Kasumi-1 (cell line): ENCODE data around the gene SKIL.

ENCODE experiments used
- DNase-seq, 2 experiments: peaks; one replicate each; lab custom pipeline; 2025; lab: John Stamatoyannopoulos, UW

The SKIL gene

DNA sequence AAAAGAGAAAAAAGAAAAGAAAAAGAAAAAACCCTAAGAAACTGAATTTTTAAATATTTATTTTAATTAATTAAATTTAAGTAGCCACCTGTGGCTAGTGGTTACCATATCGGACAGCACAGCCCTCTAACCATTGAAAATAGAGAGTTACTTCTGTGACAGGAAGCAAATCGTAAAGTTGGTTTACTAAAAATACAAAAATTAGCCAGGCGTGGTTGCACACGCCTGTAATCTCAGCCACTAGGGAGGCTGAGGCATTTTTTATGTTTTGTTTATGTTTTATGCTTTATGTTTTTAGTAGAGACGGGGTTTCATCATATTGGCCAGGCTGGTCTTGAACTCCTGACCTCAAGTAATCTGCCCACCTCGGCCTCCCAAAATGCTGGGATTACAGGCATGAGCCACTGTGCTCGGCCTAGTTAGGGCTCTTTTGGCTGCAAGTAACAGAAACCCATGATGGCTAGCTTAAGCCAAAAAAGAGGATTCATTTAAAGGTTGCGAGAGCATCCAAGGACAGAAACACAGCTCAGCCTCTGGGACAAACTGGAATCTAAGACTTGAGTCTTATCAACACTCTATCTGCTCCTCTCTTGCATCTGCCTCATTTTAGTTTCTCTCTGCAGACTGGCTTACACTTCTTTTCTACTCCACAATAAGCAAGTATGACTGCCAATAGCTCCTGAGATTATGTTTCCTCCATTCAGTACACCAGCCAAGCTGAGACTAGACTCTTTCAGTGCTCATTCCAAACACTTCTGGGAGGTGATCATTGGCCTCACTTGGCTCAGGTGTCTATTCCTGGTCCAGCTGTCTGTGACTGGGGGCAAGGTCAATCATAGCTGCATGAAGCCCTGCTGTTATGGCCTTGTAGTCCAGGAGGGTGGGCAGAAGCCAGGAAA, 6.8 kb upstream of the SKIL start:
- DNase-seq: no peak

DNA sequence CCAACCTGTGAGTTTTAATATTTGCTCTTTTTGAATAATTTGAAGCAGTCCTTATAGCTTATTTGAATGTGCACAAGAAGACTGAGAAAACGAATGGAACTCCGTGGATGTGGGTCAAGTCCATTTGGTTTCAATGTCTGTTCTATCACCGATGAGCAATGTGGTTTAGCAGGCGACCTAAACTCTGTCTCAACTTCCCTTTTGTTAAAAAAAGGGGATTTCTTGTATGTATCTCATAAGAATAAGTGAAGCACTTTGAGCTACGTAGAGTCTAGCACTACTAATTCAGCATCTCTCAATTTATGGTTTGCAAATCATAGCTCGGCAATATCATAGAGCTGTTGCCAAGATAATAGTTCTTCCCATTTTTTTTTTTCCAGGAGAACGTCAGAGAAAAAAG, 4.6 kb upstream of the SKIL start:
- DNase-seq: peak; percentile 59 to 63

DNA sequence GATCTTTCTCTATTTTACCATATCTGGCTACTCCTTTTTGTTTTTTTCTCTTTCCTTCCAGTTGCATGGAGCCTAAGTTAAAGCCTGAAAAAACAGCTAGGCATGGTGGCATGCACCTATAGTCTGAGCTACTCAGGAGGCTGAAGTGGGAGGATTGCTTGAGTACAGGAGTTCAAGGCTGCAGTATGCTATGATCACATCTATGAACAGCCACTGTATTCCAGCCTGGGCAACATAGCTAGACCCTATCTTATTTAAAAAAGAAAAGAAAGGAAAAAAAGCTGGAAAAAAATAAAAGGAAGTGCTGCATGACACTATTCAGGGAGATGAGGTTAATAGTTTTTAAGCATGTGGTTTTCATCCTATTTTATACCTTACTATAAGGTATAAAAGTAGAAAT, 4.0 kb upstream of the SKIL start:
- no peak for DNase-seq

DNA sequence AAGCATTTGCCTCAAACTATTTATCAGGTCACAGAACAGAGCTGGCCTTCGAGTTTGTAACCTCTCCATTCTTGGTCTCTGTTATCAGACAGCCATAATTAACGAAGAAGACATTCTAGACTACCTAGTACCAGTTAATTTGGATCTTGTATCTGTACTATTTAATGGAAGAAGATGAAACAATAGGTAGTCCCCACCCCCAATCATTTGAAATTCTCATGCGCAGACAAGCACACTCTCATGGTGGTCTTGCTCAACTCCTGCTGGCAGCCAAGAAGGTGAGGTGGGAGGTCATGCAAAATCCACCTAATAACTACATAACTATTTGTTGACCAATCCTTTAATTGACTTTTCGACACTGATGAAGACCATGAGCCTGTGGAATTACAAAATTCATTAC, 2.8 kb upstream of the SKIL start:
- no peak for DNase-seq

DNA sequence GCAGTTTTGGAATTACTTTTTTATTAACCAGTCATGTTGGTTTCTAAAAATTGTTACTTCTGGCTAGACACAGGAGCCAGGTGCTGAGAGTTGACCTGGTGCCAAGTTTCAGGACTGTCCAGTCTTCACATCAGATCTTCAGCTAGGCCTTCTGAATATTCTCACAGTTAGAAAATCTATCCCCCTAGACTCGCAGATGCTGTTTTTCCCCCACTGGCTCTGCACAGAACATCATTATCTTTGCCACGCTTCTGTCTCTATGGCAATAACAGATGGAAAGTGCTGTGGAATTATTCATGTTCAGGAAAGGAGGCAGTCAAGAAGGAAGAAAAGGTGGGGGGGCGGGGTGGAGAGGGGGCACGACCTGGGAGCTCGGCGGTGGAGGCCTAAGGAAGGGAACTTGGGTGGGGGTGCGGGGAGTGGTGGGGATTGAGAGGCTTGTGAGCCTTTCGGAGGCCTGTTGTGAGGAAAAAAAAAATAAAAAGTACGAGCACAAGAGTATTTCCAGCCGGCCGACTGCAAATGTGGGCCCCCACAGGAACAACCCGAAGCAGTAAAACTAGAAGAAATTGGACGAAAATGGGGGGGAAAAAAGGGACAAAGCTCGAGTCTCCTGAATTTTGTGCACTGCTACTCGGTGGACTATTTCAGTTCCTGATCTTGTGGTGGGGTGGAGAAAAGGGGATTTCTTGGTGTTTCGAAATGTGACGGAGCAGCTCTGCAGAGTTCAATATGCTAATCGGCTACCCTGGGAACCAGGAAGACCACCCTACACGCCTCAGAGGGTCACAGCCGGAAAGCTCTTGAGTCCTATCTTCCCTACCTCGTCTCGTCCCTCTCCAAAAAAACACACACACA, 1.5 kb upstream of the SKIL start:
- DNase-seq: peak; percentile 63 to 69

DNA sequence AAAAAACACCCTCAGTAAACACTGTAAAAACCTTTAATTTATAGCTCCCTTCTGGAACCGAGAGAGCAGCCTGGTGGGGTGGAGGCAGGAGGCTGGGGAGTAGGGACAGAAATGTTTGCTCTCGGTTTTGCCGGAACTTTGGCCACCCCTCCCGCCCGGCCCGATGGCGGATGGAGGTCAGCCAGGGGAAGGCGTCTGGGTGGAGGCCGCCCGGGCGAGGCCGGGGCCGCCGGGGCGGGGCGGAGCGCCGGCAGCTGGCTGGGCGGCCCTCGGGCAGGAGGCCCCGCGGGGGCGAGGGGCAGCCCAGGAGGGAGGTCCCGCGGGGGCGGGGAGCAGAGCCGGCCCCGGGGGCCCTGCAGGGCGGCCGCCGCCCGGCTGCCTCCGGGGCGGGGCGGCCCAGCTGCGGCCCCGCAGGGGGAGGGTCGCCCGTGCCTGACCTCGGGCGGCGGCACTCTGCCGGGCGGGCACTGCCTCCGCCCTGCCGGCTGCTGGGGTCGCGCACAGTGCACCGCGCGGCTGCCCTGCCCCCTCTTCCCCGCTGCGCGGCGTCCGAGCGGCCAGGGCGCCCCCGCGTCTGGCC, 829 bp upstream of the SKIL start:
- peak; percentile 75 to 82 for DNase-seq

DNA sequence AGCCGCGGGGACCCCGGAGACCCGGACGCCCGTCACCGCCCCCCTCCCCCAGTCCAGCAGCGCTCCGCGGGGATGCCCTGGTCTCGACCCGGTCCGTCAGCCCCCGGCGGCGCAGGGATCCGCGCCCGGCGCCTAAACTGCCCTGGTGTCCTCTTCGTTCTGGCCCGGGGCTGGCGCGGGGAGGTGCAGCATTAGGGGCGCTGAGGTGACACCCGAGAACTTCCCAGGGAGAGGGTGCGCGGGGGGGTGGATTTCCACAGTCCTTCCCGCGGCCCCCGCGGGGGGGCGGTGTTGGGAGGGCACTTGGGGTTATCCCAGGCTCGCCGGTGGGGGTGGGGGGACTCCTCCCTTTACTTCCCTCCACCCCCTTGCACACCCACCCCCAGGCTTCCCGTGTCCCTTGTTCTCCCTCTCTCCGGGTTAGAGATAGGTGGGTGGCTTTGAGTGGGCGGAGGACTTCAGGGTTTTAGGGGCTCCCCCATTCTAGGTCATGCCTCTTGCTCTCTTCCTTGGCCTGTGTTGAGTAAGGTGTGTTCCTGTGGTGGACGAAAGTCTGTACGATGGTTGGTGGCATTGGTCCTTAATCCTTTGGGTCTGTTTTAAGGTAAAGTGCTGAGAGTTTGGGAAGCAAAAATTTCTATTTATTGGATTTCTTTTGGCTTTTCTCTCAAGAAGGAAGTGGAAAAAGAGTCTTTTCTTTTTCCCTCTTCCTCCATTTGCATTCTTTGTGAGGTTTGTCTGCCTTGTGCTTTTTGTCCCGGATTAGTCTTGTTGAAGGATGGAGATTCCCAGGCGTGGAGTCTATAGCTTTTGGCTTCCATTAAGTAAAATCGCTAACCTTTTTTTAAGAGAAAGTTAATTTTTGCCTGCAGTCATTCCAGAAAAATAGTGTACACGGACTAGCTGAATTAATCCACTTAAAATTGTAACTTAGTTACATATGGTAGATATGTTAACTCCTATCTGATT, 811 bp downstream of the SKIL start:
- peak; percentile 56 to 58 for DNase-seq

DNA sequence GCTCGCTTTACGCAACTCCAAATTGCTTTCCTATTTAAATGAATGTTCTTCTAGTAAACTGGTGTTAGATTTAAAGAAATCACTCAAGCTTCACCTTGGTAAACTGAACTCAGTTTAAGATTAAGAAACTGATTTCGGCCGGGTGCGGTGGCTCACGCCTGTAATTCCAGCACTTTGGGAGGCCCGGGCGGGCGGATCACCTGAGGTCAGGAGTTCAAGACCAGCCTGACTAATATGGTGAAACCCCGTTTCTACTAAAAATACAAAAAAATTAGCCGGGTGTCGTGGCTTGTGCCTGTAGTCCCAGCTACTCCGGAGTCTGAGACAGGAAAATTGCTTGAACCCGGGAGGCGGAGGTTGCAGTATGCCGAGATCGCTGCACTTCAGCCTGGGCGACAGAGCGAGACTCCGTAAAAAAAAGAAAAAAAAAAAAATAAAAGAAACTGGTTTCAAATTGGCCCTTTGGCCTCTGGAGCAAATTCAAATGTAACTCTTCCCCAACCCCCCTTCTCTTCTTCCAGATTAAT, 1.7 kb downstream of the SKIL start:
- DNase-seq: no peak

DNA sequence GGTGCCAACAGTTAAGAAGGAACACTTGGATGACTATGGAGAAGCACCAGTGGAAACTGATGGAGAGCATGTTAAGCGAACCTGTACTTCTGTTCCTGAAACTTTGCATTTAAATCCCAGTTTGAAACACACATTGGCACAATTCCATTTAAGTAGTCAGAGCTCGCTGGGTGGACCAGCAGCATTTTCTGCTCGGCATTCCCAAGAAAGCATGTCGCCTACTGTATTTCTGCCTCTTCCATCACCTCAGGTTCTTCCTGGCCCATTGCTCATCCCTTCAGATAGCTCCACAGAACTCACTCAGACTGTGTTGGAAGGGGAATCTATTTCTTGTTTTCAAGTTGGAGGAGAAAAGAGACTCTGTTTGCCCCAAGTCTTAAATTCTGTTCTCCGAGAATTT, 3.0 kb downstream of the SKIL start:
- no peak for DNase-seq

DNA sequence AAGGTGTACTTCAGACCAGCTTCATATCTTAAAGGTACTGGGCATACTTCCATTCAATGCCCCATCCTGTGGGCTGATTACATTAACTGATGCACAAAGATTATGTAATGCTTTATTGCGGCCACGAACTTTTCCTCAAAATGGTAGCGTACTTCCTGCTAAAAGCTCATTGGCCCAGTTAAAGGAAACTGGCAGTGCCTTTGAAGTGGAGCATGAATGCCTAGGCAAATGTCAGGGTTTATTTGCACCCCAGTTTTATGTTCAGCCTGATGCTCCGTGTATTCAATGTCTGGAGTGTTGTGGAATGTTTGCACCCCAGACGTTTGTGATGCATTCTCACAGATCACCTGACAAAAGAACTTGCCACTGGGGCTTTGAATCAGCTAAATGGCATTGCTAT, 3.4 kb downstream of the SKIL start:
- DNase-seq: no peak

DNA sequence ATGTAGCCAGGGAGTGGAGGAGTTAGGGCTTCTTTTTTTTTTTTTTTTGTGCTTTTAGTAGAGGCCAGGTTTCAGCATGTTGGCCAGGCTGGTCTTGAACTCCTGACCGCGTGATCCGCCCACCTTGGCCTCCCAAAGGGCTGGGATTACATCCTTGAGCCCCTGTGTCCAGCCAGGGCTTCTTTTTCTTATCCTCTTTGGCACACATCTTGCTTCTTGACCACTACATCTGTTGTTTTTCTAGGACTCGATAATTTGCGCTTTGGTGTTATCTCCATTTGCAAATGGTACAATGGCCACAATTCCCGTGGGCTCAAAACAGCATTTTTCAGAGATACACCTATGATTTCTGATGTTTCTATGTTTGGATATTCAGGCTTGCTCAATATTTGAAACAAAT, 4.2 kb downstream of the SKIL start:
- DNase-seq: no peak

DNA sequence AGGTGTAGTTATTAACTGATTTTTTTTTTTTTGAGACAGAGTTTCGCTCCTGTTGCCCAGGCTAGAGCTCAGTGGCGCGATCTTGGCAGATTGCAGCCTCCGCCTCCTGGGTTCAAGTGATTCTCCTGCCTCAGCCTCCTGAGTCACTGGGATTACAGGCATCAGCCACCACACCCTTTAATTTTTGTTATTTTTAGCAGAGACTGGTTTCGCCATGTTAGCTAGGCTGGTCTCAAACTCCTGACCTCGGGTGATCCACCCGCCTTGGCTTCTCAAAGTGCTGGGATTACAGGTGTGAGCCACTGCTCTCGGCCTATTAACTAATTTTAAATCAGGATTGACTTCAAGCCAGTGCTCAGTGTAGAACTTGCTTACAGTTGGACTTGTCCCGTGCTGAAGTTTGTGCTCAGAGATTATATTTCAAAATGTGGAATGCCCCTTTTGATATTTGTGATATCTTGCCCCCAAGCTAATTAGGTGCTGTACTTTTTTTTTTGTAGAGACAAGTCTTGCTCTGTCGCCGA, 6.0 kb downstream of the SKIL start:
- no peak for DNase-seq

DNA sequence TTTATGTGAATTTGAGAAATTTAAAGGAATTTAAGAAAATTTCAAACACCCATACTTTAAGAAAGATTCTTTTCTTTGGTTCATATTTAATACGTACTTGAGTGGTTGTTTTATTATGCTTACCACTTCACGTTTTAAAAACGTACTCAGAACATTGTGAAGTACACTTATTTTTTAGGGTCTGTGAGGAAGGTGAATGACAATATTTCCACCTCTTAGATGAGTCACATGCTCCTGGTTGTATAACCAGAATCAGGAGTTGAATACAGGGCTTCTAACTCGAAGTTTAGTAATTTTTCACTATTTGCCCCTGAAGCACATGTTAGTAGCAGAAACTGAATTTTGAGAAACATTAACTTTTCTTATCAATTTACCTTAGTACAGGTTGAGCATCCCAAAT, 7.5 kb downstream of the SKIL start:
- no peak for DNase-seq

DNA sequence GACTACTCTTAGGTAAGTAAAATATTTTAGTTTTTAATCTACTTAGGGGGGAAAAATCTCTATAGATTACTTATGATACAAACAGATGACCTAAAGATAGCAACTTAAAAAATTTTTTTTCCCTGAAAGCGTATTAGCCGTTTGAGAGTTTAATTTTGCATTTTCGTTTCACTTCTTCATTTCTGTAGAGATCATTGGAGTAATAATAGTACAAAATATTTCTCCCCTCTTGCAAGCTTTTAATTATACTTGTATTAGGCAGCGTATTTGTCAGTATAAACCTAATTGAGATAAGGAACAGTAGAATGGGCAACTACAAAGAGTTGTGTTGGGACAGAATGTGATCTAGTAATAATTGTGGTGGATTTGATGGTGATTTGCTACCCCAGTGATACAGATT, 10.3 kb downstream of the SKIL start:
- no peak for DNase-seq

DNA sequence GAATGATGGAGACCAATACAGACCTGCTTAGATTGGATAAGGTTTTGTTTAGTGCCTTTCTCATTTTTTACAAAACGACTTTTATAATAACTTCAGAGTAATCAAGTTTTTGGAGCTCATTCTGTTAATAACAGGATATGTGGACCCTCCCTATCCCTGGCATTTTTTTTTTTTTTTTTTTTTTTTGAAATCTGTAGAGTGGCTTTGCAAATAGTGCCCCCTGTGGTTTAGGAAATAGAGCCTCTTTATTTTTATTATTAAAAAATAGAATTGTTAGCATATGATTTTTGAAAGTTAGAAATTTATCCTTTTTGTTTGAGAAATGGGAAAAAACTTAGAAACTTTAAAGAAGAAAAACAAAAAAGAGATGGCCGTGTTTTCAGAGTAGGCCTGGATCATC, 11.4 kb downstream of the SKIL start:
- peak; percentile 29 to 47 for DNase-seq

DNA sequence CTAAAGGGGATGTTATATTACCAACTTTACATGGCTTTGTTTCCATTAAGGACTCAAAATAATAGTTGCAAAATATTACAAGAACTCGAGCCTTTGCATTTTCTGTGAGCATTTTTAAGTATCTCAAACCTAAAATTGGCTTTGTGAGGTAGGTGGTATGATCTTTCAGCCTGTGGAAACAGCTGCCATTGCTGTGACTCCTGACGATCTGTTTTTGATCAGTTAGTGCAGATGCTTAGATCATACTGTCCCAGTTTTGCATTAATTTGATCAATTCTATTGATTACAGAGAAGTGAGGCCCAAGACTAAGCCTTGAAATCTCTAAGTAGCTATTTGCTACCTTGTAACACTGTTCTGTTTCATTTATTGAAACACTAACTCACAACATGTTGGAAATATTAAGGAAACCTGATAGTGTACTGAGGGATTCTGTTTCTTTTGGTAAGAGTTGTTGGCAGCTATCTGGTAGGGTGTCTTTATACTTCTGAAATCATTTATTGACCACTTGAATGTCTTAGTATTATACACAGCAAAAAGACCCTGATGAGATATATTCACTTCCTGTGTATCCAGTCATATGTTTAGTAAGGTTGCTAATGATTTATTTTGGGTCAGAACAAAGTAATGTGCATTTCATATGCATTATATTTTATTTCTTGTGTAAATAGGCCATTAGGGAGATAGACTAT, 14.8 kb downstream of the SKIL start:
- DNase-seq: no peak

DNA sequence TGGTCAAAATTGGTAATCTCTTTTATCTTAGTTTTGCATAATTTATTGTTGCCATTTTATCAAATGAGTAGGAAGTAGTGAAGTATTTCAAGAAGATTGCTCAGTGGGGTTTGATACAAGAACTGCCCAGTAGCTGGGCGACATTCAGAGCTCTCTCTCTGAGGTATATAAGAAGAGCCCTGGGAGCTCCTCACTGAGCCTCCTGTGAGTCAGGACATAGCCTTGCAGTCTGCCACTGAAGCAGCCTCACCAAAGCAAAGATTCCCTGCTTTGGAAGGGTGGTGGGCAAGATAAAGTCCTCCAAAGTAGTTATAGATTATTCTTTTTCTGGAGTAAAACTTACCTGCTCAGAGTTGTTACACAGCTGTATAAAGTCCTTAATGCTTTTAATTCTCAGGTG, 26.1 kb downstream of the SKIL start:
- DNase-seq: no peak

DNA sequence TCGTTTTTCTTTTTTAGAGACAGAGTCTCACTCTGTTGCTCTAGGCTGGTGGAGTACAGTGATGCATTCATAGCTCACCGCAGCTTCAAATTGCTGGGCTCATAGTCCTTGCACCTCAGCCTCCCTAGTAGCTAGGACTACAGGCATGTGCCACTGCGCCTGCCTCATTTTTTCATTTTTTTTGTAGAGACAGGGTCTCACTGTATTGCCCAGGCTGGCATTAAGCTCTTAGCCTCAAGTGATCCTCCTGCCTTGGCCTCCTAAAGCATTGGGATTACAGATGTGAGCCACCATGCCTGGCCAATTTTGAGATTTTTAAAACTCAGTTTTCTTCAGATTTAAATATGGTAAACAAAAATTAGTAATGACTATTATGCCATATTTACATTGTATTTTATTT, 29.0 kb downstream of the SKIL start:
- no peak for DNase-seq

DNA sequence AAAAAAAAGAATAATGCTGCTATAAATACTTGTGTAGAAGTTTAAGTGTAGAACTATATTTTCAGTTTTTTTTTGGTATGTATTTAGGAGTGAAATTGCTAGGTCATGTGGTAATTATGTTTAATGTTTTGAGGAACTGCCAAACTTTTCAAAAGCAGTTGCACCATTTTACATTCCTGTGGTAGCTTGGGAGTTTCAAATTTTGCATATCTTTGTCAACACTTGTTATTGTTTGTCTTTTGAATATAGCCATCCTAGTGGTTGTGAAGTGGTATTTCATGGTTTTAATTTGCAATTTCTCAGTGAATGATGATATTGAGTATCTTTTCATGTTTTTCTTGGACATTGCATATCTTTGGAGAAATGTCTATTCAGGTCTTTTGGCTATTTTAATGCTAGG, 30.4 kb downstream of the SKIL start:
- DNase-seq: no peak

DNA sequence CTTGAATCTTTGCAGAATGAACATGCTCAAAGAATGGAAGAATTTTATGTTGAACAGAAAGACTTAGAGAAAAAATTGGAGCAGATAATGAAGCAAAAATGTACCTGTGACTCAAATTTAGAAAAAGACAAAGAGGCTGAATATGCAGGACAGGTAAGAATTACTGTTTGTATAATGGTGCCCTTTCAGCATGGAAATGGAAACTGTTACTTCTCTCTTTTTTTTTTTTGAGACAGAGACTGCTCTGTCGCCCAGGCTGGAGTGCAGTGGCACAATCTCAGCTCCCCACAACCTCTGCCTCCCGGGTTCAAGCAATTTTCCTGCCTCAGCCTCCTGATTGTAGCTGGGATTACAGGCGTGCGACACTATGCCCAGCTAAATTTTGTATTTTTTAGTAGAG, 33.6 kb downstream of the SKIL start:
- no peak for DNase-seq

DNA sequence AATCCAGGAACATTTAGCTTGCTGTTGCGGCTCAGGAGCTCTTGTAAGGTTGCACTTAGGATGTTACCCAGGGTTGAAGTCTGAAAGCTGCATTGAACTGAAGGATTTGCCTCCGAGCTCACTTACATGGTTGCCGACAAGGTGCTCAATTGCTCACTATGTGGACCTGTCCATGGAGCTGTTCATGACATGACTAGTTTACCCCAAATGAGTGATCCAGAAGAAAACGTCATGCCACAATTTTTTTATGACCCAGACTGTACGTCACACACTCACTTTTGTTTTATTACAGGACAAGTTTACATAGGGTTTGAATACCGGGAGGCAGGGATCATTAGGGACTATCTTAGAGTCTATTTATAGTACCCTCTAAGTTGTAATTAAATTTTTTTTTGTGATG, 40.2 kb downstream of the SKIL start:
- DNase-seq: no peak
